IPS-11a (cell line): Measurements from ENCODE around the gene AHDC1.

Source experiments
- H3K4me3 ChIP-seq: one replicate; pipeline ENCODE4 v1.5.1; 2013; ENCODE audit warnings: low read depth, low read length, control low read depth

Gene AHDC1

GRCh38 chr1:27585684-27586083, 18.3 kb downstream of the AHDC1 start:
- no peak overlapping the region for H3K4me3 ChIP-seq

- no peak overlapping the region for H3K4me3 ChIP-seq
These were observed 19.5 kb downstream of the AHDC1 start for GRCh38 chr1:27584453-27584852.

GRCh38 chr1:27583479-27583878, 20.5 kb downstream of the AHDC1 start:
- H3K4me3 ChIP-seq, result no peak overlapping the region

- H3K4me3 ChIP-seq, result no peak overlapping the region
These were observed 22.1 kb downstream of the AHDC1 start for GRCh38 chr1:27581823-27582243.

- H3K4me3 ChIP-seq, result no peak overlapping the region
These were observed 26.3 kb downstream of the AHDC1 start for GRCh38 chr1:27577504-27578188.

GRCh38 chr1:27576806-27577227, 27.1 kb downstream of the AHDC1 start:
- H3K4me3 ChIP-seq, result no peak overlapping the region

- H3K4me3 ChIP-seq, result peak overlapping the region; percentile 1
These were observed 28.1 kb downstream of the AHDC1 start for GRCh38 chr1:27575840-27576331.

GRCh38 chr1:27574871-27575831, 28.8 kb downstream of the AHDC1 start:
- H3K4me3 ChIP-seq, result peak overlapping the region; percentile 30

GRCh38 chr1:27574001-27574781, 29.8 kb downstream of the AHDC1 start:
- H3K4me3 ChIP-seq, result no peak overlapping the region

GRCh38 chr1:27572679-27573426, 31.1 kb downstream of the AHDC1 start:
- no peak overlapping the region for H3K4me3 ChIP-seq

GRCh38 chr1:27572019-27572678, 31.8 kb downstream of the AHDC1 start:
- H3K4me3 ChIP-seq, result no peak overlapping the region

- no peak overlapping the region for H3K4me3 ChIP-seq
These were observed 32.4 kb downstream of the AHDC1 start for GRCh38 chr1:27571439-27572018.

GRCh38 chr1:27570784-27571183, 33.2 kb downstream of the AHDC1 start:
- no peak overlapping the region for H3K4me3 ChIP-seq

- H3K4me3 ChIP-seq, result no peak overlapping the region
These were observed 33.6 kb downstream of the AHDC1 start for GRCh38 chr1:27570356-27570755.

GRCh38 chr1:27569506-27570291, 34.2 kb downstream of the AHDC1 start:
- no peak overlapping the region for H3K4me3 ChIP-seq

GRCh38 chr1:27569088-27569460, 34.9 kb downstream of the AHDC1 start:
- H3K4me3 ChIP-seq, result no peak overlapping the region

GRCh38 chr1:27568300-27569087, 35.5 kb downstream of the AHDC1 start:
- no peak overlapping the region for H3K4me3 ChIP-seq

GRCh38 chr1:27567971-27568299, 36.0 kb downstream of the AHDC1 start:
- H3K4me3 ChIP-seq, result no peak overlapping the region
